ENCODE results near the gene PNP.

PNP gene

GRCh38 chr14:20436363-20436755, 32.8 kb upstream of the PNP start:
- TF ChIP-seq, protein P1, sequence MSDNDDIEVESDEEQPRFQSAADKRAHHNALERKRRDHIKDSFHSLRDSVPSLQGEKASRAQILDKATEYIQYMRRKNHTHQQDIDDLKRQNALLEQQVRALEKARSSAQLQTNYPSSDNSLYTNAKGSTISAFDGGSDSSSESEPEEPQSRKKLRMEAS (IDR thresholded peaks at IDR 0.05), result peak; percentile 15; the same call in 1 of the 2 replicates
- TF ChIP-seq TCF12 (IDR thresholded peaks at IDR 0.05; ENCODE audit: low read depth), result no peak
- TF ChIP-seq FOXM1 (IDR thresholded peaks at IDR 0.05; ENCODE audit: borderline replicate concordance, low read depth), result no peak

- no peak for TF ChIP-seq FOXM1 (IDR thresholded peaks at IDR 0.05; ENCODE audit: borderline replicate concordance, low read depth)
- TF ChIP-seq, protein P2, sequence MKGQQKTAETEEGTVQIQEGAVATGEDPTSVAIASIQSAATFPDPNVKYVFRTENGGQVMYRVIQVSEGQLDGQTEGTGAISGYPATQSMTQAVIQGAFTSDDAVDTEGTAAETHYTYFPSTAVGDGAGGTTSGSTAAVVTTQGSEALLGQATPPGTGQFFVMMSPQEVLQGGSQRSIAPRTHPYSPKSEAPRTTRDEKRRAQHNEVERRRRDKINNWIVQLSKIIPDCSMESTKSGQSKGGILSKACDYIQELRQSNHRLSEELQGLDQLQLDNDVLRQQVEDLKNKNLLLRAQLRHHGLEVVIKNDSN (IDR thresholded peaks at IDR 0.05), result no peak
These were observed 30.5 kb upstream of the PNP start for GRCh38 chr14:20438664-20439063.

DNA sequence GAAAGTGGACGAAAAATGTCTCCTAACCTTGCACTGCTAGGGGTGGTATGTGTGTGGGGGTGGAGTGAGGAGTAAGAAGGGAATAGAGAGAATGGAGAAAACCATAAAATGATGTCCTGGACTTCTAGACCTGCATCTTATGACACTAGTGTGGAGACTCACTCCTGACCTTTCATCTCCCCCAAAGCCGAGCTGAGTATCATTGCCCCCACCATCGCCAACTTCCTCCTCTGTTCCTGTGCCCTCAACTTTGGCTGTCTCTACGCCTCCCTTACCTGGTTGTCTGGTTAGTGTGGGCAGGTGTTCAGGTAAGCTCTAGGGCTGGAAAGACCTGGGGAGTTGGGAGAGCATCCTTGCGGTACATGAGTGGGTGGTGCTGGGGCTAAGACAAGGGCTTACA, 28.7 kb upstream of the PNP start:
- TF ChIP-seq, protein P3, sequence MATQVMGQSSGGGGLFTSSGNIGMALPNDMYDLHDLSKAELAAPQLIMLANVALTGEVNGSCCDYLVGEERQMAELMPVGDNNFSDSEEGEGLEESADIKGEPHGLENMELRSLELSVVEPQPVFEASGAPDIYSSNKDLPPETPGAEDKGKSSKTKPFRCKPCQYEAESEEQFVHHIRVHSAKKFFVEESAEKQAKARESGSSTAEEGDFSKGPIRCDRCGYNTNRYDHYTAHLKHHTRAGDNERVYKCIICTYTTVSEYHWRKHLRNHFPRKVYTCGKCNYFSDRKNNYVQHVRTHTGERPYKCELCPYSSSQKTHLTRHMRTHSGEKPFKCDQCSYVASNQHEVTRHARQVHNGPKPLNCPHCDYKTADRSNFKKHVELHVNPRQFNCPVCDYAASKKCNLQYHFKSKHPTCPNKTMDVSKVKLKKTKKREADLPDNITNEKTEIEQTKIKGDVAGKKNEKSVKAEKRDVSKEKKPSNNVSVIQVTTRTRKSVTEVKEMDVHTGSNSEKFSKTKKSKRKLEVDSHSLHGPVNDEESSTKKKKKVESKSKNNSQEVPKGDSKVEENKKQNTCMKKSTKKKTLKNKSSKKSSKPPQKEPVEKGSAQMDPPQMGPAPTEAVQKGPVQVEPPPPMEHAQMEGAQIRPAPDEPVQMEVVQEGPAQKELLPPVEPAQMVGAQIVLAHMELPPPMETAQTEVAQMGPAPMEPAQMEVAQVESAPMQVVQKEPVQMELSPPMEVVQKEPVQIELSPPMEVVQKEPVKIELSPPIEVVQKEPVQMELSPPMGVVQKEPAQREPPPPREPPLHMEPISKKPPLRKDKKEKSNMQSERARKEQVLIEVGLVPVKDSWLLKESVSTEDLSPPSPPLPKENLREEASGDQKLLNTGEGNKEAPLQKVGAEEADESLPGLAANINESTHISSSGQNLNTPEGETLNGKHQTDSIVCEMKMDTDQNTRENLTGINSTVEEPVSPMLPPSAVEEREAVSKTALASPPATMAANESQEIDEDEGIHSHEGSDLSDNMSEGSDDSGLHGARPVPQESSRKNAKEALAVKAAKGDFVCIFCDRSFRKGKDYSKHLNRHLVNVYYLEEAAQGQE (IDR thresholded peaks at IDR 0.05; ENCODE audit: low read depth), result no peak
- TF ChIP-seq FOXM1 (IDR thresholded peaks at IDR 0.05; ENCODE audit: borderline replicate concordance, low read depth), result no peak
- TF ChIP-seq, protein P1 (IDR thresholded peaks at IDR 0.05), result no peak
- no peak for TF ChIP-seq NFIC (IDR thresholded peaks at IDR 0.05)
- TF ChIP-seq TCF12 (IDR thresholded peaks at IDR 0.05; ENCODE audit: low read depth), result no peak
- no peak for TF ChIP-seq ZBTB7A (IDR thresholded peaks at IDR 0.05; ENCODE audit: low read depth)
- TF ChIP-seq EGR1 (IDR thresholded peaks at IDR 0.05), result no peak
- TF ChIP-seq TEAD4 (IDR thresholded peaks at IDR 0.05), result no peak
- TF ChIP-seq RAD21 (IDR thresholded peaks at IDR 0.05; ENCODE audit: low read depth), result no peak
- no peak for TF ChIP-seq CEBPB (IDR thresholded peaks at IDR 0.05)
- TF ChIP-seq YY1 (IDR thresholded peaks at IDR 0.05; ENCODE audit: low read depth), result no peak
- TF ChIP-seq CREB1 (IDR thresholded peaks at IDR 0.05; ENCODE audit: low read depth), result no peak
- no peak for TF ChIP-seq EP300 (IDR thresholded peaks at IDR 0.05; ENCODE audit: borderline replicate concordance)
- TF ChIP-seq, protein P2 (IDR thresholded peaks at IDR 0.05), result no peak
- TF ChIP-seq TAF1 (IDR thresholded peaks at IDR 0.05; ENCODE audit: low read depth), result no peak

- TF ChIP-seq EGR1 (IDR thresholded peaks at IDR 0.05), result peak; percentile 7; the same call in 1 of the 2 replicates
- no peak for TF ChIP-seq YY1 (IDR thresholded peaks at IDR 0.05; ENCODE audit: low read depth)
These were observed 28.3 kb upstream of the PNP start for GRCh38 chr14:20440882-20441281.

DNA sequence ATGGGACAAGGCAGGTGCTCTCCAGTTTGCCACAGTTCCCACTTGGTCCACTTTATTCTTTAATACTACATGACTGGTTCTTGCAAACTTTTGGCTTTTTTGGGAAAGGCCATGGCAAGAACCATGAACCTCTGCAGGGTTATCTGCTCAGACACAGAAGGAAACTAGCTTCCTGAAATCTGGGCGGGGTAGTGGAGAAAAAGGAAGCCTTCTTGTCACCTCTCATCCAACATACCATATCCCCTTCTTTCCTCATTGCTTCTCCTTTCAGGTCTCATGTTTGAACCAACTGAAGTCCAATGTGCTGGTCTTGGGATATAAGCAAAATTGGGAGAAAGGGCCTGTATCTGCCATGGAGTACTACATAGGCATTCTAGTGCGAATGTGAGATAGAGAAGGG, 27.7 kb upstream of the PNP start:
- TF ChIP-seq EGR1 (IDR thresholded peaks at IDR 0.05) (no peak), TAF1 (IDR thresholded peaks at IDR 0.05; ENCODE audit: low read depth) (no peak), EP300 (IDR thresholded peaks at IDR 0.05; ENCODE audit: borderline replicate concordance) (no peak), RAD21 (IDR thresholded peaks at IDR 0.05; ENCODE audit: low read depth) (no peak), FOXM1 (IDR thresholded peaks at IDR 0.05; ENCODE audit: borderline replicate concordance, low read depth) (no peak), NFIC (IDR thresholded peaks at IDR 0.05) (no peak), CREB1 (IDR thresholded peaks at IDR 0.05; ENCODE audit: low read depth) (no peak)
- TF ChIP-seq, protein P1 (IDR thresholded peaks at IDR 0.05), result no peak
- TF ChIP-seq, protein P3 (IDR thresholded peaks at IDR 0.05; ENCODE audit: low read depth), result no peak

DNA sequence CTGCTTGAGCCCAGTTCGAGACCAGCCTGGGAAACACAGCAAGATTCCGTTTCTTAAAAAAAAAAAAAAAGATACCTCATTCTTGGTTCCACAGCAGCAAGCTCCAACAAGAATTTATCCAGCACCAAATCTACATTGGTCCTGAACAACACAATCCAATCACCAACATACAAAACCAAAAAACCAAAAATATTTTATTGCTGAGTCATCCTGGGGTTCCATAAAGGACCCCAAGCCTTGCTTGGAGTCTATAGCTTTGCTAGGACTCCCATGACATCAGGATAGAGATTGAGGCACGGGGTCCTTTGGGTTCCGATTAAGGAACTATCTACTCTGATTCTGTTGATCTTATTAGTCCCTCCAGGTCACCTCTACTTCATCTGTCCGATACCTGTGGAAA, 22.3 kb upstream of the PNP start:
- TF ChIP-seq YY1 (IDR thresholded peaks at IDR 0.05; ENCODE audit: low read depth), result no peak
- TF ChIP-seq EP300 (IDR thresholded peaks at IDR 0.05; ENCODE audit: borderline replicate concordance), result no peak
- no peak for TF ChIP-seq CREB1 (IDR thresholded peaks at IDR 0.05; ENCODE audit: low read depth)
- no peak for TF ChIP-seq NFIC (IDR thresholded peaks at IDR 0.05)
- TF ChIP-seq ZBTB7A (IDR thresholded peaks at IDR 0.05; ENCODE audit: low read depth), result no peak
- no peak for TF ChIP-seq RAD21 (IDR thresholded peaks at IDR 0.05; ENCODE audit: low read depth)
- no peak for TF ChIP-seq CEBPB (IDR thresholded peaks at IDR 0.05)
- TF ChIP-seq, protein P1 (IDR thresholded peaks at IDR 0.05), result no peak
- TF ChIP-seq TCF12 (IDR thresholded peaks at IDR 0.05; ENCODE audit: low read depth), result no peak
- TF ChIP-seq TAF1 (IDR thresholded peaks at IDR 0.05; ENCODE audit: low read depth), result no peak
- TF ChIP-seq FOXM1 (IDR thresholded peaks at IDR 0.05; ENCODE audit: borderline replicate concordance, low read depth), result no peak
- TF ChIP-seq, protein P2 (IDR thresholded peaks at IDR 0.05), result no peak
- TF ChIP-seq TEAD4 (IDR thresholded peaks at IDR 0.05), result no peak
- TF ChIP-seq, protein P3 (IDR thresholded peaks at IDR 0.05; ENCODE audit: low read depth), result no peak
- TF ChIP-seq EGR1 (IDR thresholded peaks at IDR 0.05), result no peak
